ENCODE results near the gene ATP6V1E1. TPM values are rescaled to one million over a fixed set of nuclear protein-coding genes. Genes with fewer than 3 reads are reported as not detected.

Gene ATP6V1E1
- total and polyA plus RNA-seq, 9 of the 15 experiments (the other 6 are each of a cell fraction or from before 2014, with no cell fraction given) = 122 to 249 (median 179) TPM

DNA sequence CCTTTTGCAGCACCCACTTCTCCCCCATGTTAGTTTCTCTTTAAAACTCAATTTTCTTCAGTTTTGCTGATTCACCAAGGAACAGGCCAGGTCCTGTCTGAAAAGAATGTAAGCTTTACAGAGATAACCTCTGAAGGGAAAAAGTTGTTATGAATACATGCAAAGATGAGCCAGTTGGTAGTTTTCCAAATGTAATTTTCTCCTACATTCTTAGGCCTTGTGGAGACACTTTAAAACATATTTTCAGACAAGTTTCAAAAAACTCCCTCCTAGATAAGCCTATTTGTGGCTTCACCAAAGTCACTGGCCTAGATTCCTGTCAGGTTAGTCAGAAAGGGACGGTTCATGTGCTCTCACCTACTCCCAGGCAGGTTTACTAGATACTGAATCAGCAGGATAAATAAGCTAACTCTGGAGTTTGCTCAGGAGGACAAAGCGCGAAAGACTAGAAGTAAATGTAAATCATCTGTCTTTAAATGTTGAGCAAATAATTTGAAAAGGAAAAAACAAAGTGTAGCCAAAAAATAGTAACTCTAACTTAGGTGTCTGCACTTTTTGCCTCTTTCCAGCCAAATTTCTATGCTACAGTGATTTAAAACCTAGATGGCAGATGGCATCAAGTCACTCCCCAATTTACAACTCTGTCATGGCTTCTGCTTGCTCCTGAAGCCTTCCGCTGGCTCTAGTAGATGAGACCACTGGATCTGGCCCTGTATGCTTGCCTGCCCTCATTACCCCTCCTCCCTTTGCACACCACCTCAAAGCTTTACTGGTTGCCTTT lies 4.9 kb upstream of the ATP6V1E1 start (continued):
- TF ChIP-seq, protein P1, sequence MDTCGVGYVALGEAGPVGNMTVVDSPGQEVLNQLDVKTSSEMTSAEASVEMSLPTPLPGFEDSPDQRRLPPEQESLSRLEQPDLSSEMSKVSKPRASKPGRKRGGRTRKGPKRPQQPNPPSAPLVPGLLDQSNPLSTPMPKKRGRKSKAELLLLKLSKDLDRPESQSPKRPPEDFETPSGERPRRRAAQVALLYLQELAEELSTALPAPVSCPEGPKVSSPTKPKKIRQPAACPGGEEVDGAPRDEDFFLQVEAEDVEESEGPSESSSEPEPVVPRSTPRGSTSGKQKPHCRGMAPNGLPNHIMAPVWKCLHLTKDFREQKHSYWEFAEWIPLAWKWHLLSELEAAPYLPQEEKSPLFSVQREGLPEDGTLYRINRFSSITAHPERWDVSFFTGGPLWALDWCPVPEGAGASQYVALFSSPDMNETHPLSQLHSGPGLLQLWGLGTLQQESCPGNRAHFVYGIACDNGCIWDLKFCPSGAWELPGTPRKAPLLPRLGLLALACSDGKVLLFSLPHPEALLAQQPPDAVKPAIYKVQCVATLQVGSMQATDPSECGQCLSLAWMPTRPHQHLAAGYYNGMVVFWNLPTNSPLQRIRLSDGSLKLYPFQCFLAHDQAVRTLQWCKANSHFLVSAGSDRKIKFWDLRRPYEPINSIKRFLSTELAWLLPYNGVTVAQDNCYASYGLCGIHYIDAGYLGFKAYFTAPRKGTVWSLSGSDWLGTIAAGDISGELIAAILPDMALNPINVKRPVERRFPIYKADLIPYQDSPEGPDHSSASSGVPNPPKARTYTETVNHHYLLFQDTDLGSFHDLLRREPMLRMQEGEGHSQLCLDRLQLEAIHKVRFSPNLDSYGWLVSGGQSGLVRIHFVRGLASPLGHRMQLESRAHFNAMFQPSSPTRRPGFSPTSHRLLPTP (IDR thresholded peaks at IDR 0.05; ENCODE audit: borderline replicate concordance, extremely low read depth, insufficient read length) = no peak
- peak; percentile 3; the same call in 1 of the 2 replicates for TF ChIP-seq ZNF174 (CRISPR knock-in tag; IDR thresholded peaks at IDR 0.05)
- TF ChIP-seq MCM2 (IDR thresholded peaks at IDR 0.05; ENCODE audit: low read depth) = no peak
- TF ChIP-seq STAT5B (CRISPR knock-in tag; IDR thresholded peaks at IDR 0.05) = no peak
- peak; percentile 73 for TF ChIP-seq BACH1 (tag; IDR thresholded peaks at IDR 0.05)
- TF ChIP-seq NR2C1 (IDR thresholded peaks at IDR 0.05) = no peak
- TF ChIP-seq NR2C1 (tag; IDR thresholded peaks at IDR 0.05) = peak; percentile 4; the same call in 1 of the 2 replicates
- TF ChIP-seq NEUROD1 (IDR thresholded peaks at IDR 0.05; ENCODE audit: borderline replicate concordance, low read depth, low read length, partially characterized antibody) = peak; percentile 43
- no peak for TF ChIP-seq FOXP1 (CRISPR knock-in tag; IDR thresholded peaks at IDR 0.05)
- TF ChIP-seq ELF1 (tag; IDR thresholded peaks at IDR 0.05) = 0 out of 2 replicates have a peak, but pooled peaks have one; percentile 6
- TF ChIP-seq TEAD1 (CRISPR knock-in tag; IDR thresholded peaks at IDR 0.05) = peak; percentile 10 to 31; a peak in 1 of 4 replicates
- TF ChIP-seq, protein P2, sequence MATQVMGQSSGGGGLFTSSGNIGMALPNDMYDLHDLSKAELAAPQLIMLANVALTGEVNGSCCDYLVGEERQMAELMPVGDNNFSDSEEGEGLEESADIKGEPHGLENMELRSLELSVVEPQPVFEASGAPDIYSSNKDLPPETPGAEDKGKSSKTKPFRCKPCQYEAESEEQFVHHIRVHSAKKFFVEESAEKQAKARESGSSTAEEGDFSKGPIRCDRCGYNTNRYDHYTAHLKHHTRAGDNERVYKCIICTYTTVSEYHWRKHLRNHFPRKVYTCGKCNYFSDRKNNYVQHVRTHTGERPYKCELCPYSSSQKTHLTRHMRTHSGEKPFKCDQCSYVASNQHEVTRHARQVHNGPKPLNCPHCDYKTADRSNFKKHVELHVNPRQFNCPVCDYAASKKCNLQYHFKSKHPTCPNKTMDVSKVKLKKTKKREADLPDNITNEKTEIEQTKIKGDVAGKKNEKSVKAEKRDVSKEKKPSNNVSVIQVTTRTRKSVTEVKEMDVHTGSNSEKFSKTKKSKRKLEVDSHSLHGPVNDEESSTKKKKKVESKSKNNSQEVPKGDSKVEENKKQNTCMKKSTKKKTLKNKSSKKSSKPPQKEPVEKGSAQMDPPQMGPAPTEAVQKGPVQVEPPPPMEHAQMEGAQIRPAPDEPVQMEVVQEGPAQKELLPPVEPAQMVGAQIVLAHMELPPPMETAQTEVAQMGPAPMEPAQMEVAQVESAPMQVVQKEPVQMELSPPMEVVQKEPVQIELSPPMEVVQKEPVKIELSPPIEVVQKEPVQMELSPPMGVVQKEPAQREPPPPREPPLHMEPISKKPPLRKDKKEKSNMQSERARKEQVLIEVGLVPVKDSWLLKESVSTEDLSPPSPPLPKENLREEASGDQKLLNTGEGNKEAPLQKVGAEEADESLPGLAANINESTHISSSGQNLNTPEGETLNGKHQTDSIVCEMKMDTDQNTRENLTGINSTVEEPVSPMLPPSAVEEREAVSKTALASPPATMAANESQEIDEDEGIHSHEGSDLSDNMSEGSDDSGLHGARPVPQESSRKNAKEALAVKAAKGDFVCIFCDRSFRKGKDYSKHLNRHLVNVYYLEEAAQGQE (IDR thresholded peaks at IDR 0.05; ENCODE audit: borderline replicate concordance) = peak; percentile 94
- TF ChIP-seq, protein P2 (CRISPR knock-in tag; IDR thresholded peaks at IDR 0.05; ENCODE audit: low read depth) = no peak
- TF ChIP-seq, protein P3, sequence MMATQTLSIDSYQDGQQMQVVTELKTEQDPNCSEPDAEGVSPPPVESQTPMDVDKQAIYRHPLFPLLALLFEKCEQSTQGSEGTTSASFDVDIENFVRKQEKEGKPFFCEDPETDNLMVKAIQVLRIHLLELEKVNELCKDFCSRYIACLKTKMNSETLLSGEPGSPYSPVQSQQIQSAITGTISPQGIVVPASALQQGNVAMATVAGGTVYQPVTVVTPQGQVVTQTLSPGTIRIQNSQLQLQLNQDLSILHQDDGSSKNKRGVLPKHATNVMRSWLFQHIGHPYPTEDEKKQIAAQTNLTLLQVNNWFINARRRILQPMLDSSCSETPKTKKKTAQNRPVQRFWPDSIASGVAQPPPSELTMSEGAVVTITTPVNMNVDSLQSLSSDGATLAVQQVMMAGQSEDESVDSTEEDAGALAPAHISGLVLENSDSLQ (IDR thresholded peaks at IDR 0.05) = peak; percentile 28; the same call in 1 of the 2 replicates
- TF ChIP-seq DPF2 (IDR thresholded peaks at IDR 0.05) = peak; percentile 89
- TF ChIP-seq MYC (IDR thresholded peaks at IDR 0.05; ENCODE audit: low read depth, low read length) = no peak
- no peak for TF ChIP-seq MYC (CRISPR knock-in tag; IDR thresholded peaks at IDR 0.05; ENCODE audit: borderline replicate concordance, low read depth)
